GM19099 (cell line): ENCODE data around the gene LRRC61.
A peak's percentile ranks its signal among the peaks of the same experiment; 100 is the strongest.

Experiments used
- POLR2A ChIP-seq: IDR thresholded peaks from 3 replicates; pipeline ENCODE4 v1.6.1; 2011; ENCODE audit warnings: low read depth; ENCODE audit not compliant: insufficient read length; ENCODE audit errors: extremely low read depth

The LRRC61 gene

DNA sequence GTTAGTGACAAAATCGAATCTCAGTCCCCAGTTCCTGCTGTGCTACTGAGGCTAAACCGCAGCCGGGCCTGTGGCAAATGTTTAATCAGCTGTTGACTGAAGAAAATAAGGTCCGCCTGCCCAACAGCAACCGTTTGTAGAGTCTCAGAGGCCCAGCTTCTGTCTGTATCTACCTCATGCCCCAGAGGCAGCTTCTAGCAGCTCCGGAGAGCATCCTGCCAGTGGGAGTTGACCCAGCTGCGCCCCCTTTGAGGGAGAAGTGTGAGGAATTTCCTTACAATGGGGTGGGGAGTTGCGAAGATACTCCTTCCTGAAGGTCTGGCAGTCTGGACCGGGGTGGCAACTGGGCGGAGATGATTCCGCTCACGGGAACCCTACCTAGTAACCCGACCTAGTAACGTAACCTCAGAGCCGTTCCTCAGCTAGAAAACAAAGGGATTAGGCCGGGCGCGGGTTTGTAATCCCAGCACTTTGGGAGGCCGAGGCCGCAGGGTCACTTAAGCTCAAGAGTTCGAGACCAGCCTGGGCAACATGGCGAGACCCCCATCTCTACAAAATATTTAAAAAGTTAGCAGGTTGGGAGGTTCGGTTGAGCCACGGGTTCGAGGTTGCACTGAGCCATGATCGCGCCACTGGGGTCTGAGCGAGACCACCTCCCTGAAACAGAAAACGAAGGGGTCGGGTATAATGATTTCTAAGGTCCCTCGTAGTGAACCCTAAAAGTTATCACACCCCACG lies 55.1 kb downstream of the LRRC61 start:
- TF ChIP-seq POLR2A: peak; percentile 86

DNA sequence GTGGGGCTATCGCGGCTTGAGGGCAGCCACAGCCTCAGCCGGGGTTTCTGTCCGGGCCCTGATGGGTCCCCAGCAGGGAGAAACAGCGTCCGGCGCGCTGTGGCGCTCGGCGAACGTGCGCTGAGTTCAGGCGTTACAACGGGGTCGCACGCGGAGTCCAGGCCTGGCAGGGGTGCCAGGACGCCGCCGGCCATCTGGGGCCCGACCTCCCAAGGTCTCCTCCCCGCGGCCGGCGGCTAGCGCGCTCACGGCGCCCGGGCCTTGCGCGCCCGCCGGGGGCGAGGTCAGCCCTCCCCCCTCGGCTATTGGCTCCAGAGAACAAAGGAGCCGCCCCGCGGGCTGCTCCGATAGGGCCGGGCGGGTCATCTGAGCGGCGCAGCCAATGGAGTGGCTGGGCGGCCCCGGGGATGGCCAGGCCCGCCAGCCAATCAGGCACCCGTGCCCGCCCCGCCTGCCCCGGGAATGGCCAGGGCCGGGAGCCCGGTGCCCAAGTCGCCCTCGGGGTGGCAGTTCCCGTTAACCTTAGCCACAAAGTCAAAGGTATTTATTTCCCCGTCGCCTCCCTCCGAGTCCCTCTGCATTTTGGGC lies 55.8 kb downstream of the LRRC61 start, which contains the start of gene ZNF775:
ZNF775 (plus strand) TSS at position 478 of the 588 bp plus-strand sequence. CDS start 9,141 bp downstream, outside the sequence.
- peak; percentile 96 for TF ChIP-seq POLR2A

DNA sequence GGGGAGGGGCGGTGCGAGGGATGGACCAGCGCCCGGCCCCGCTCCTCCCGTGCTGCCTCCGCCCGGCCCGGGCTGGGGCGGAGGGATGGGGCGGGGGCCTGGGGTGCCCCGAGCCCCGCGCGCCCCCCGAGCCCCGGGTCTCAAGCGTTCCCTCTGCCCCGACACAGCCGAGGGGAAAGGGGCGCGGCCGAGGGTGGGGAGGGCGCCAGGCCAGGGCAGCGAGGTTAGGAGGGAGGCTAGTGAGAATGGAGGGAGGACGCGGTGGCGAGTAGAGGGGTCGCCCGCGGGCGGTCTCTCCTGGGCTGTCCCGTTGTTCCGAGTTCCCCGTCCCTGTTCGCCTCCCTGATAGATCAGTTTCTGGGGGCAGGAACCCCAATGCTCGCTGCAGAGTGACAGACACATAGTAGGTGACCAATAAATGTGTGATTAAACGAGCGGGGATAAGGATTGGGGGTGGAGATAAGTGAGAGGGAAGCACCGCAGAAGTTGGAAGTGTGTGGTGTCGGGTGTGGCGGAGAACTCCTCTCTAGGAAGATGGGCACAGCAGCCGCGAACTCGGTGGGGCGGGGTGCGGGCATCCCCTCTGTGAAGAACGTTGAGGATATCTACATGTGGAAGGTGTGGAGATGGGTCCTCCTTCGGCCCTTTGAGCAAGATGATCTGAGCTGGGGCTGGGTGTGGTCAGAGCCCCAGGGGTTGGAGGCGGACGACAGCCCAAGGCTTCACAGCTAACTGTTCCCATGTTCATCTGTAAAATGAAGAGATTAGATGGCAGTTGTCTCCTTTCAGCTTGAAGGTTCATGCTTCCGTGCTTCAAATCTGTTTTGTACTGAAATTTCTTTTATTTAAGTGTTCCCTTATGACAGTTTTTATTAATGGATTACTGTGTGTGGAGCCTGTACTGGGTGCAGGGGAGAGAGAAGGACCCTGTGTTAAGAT lies 56.6 kb downstream of the LRRC61 start:
- TF ChIP-seq POLR2A: peak; percentile 62

DNA sequence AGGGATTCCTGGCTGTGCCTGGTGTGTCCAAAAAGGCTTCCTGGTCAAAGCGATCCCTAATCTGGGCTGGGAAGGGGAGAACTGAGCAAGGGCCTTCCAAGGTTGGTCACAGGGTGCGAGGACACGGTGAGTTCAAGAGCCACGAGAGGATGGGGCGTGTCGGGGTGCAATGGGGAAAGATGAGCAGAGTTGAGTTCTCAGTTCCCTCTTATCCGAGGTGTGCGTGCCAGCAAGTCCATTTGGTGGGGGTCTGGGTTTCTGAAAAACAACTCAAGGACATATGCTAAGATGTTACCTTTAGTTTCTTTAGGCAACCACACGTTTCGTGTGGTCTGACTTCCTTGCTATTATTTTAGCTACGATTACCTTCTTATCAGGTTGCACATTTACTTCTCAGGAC lies 57.3 kb downstream of the LRRC61 start:
- peak; percentile 72 for TF ChIP-seq POLR2A

DNA sequence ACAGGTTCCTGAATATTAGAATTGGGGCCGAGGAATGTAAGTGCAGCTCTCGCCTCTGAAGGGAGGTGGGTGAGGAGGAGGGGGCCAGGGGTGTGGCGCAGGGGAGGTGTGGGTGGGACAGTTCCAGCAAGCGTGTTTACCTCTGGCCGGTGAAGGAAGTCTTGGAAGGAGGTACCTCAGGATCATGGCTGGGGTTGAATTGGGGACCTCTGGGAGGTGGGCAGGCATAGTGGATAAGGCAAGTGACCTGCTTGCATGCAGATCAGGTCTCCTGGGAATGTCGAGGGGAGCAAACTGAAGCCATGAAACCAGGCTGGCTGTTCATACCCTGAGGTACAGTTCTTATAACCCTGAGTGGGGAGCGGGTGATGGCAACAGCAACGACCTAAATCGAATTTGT lies 57.9 kb downstream of the LRRC61 start:
- TF ChIP-seq POLR2A: peak; percentile 16

DNA sequence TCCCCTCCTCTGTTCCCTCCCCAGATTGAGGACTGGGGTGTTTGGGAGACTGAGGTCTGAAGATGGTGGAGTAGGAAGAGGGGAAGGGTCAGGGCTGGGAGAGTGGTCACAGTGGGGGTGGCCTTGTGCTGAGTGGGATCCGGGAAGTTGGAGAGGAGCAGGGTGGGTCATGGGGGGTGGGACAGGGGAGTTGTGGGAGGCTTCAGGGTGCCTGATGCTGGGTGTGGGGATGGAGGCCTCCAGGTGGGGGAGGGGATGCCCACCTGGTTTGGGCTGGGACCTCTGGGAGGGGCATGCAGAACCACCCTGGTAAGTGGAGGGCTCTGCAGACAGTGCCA lies 58.6 kb downstream of the LRRC61 start:
- TF ChIP-seq POLR2A: no peak

DNA sequence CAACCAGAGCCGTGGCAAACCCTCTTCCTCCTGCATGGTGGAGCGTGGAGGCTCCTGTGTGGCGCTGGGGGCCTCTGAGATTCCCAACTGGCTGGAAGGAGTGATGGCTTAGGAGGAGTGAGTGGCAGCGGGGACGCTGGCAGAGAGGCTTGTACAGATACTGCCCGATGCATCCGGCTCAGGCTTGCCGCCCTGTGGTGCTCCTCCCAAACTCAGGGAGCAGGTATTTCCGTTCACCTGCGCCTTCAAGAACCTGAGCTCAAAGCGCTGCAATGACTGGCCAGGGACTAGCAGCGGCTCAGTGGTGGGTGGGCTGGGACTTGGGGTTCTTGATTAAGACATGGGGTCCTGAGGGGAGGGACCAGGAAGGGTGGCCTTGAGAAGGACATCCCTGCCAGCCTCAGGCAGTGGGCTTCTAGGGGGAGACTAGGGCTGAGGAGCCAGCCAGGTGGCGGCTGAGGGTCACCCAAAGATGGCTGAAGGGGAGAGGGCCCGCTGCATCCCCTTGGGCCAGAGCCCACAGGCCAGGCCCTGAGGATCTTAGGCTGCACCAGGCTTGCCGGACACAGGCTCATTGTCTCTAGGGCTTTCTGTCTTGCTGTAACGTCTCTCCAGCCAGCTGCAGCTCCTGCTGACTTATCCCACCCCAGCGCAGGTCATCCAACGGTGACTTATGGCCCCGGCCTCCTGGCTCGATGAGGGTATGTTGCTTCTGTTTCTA lies 59.1 kb downstream of the LRRC61 start:
- TF ChIP-seq POLR2A: peak; percentile 12

DNA sequence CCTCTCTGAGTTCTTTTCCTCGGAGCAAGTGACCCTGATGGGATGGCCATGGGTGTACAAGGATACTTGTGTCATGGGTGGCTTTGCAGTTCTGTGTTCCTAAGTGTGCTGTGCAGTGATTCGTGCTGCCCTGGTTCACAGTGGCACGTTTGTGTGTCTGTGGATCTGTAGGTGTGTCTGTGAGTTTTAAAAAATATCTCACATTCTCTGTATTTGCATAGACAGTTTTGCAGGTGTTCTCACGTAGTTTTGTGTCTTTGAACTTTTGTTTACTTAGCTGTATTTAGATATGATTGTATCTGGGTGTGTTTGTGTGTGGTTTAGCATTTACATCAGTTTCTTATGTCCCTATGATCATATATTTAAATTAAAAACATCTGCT lies 59.7 kb downstream of the LRRC61 start:
- TF ChIP-seq POLR2A: peak; percentile 52

DNA sequence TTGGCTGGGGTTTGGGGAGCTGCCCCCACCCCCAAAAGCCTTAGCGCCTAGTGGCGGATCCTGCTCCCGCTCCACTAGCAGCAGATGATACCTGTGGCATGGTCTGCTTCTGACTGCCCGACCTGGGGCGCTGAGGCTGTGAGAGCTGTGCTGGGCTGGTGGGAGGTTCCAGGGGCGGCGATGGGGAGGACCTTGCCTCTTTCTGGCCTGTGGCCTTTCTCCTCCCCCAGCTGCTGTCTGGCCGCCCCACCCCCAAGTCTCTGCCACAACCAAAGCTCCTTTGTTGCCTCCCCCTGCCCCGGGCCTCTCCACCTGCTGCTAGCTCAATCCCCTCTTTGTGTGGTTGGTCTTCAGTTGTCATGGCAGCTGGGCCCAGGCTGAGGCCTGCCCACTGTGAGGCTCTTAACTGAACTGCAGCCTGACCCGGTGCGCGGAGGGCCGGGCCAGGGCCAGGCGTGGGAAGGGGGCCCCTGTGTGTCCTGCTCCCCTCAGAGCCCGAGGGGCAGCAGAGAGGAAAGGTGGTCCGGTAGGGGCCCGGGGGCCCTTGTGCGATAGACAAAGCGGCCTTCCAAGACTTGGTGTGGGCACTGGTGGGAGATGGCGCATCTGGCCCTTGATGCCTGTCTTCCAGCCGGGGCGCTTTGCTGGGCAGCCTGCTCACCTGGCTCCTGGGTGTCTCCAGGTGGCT lies 60.7 kb downstream of the LRRC61 start:
- peak; percentile 24 for TF ChIP-seq POLR2A

DNA sequence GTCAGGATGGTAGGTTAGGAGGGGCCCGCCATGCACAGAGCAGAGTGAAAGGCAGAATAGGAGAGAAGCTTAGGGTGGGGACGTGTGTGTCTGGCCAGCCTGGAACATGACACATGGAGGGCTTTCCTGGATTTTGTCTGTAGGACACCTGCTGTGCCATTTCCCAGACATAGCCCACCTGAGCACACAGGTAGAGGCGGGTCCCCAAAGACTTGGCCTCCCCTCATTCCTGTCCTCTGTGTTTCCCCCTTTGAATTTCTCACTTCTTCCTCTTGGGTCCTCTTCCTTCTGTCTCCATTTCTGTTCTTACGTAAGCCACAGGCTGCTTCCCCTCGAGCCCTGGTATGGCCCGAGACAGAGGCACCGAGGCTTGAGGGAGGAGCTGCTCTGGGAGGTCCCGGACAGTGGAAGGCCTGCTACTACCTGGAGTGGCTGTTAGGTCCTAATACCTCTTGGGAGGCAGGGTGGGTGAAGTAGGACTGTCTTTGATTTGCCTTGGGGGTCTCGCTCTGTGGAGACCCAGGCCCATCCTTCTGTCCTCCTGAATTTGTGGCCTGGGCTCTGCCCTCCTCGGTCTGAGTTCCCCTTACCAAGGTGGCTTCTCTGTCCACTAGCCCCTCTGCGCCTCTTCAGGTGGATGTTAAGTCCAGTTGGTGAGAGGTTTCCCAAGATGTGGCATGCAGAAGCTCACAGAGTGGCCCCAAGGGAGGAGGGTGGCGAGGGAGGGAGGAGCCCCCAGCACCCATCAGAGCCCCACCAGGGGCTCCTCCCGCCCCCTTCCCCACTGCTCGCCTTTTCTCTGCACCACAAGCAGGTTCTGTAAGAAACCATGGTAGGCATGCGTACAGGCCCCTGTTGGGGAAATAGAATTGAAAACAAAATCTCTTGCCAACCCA lies 61.5 kb downstream of the LRRC61 start:
- no peak for TF ChIP-seq POLR2A

DNA sequence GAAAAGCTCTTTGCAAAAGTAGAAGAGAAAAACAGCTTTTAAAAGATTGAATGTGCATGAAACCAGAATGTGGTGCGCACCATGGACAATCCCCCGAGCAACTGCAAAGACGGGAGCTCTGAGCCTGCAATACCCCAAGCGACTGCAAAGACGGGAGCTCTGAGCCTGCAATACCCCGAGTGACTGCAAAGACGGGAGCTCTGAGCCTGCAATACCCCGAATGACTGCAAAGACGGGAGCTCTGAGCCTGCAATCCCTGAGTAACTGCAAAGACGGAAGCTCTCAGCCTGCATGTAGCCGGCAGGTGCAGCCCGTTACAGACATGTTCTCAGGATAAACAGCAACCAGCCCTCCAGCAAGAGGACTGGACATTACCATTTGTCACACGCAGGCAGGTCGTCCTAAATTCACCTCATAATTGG lies 62.2 kb downstream of the LRRC61 start:
- TF ChIP-seq POLR2A: no peak
